HS-5 (cell line): ENCODE data around the gene PCDH20.
"Not testable (repeated sequence)": the region's sequence is repeated elsewhere in the genome, so short reads cannot be mapped to it uniquely, and the experiment has no call there.

ENCODE experiments used
- DNase-seq: peaks from one replicate; pipeline ENCODE4 v3.0.0-alpha.2; 2012; ENCODE audit warnings: low read depth

PCDH20 gene, protein sequence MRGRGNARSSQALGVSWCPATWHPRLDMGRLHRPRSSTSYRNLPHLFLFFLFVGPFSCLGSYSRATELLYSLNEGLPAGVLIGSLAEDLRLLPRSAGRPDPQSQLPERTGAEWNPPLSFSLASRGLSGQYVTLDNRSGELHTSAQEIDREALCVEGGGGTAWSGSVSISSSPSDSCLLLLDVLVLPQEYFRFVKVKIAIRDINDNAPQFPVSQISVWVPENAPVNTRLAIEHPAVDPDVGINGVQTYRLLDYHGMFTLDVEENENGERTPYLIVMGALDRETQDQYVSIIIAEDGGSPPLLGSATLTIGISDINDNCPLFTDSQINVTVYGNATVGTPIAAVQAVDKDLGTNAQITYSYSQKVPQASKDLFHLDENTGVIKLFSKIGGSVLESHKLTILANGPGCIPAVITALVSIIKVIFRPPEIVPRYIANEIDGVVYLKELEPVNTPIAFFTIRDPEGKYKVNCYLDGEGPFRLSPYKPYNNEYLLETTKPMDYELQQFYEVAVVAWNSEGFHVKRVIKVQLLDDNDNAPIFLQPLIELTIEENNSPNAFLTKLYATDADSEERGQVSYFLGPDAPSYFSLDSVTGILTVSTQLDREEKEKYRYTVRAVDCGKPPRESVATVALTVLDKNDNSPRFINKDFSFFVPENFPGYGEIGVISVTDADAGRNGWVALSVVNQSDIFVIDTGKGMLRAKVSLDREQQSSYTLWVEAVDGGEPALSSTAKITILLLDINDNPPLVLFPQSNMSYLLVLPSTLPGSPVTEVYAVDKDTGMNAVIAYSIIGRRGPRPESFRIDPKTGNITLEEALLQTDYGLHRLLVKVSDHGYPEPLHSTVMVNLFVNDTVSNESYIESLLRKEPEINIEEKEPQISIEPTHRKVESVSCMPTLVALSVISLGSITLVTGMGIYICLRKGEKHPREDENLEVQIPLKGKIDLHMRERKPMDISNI

DNA sequence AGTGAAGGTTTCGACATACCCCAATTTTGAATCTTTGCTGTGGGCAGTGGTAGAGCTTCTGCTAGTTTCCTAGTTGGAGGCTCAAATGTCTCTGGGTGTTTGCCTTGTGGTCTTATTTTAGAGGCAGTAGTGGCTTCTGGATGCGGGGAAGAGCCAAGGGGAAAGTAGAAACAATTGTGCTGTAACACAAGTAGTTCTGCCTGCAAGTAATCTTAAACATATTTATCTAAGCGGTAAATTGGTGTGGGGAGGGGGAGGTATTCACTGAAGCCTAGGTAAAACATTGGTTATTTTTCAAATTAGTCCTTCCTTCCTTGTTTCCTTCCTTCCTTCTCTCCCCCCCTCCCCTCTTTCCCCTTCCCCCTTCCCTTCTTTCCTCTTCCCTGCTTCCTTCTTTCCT lies at the start of gene PCDH20:
Gene PCDH20, minus strand, starts transcription at position 101 of the 400 bp plus-strand sequence. CDS start 691 bp downstream, outside the sequence.
- DNase-seq = no peak

GRCh38 chr13:61463024-61463423 lies 47.4 kb upstream of the PCDH20 start:
- DNase-seq = no peak

DNA sequence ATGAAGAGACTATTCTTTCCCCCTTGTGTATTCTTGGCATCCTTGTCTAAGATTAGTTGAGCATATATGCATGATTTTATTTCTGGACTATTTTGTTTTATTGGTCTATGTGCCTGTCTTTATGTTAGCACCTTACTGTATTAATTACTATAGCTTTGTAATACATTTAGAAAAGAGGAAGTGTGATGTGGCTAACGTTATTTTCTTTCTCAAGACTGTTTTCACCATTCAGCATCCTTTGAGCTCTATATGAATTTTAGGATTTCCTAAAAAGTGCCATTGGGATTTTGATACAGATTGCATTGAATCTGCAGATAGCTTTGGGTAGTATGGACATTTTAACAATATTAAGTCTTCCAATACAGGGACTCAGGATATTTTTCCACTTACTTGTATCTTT lies 37.5 kb upstream of the PCDH20 start:
- no peak for DNase-seq

DNA sequence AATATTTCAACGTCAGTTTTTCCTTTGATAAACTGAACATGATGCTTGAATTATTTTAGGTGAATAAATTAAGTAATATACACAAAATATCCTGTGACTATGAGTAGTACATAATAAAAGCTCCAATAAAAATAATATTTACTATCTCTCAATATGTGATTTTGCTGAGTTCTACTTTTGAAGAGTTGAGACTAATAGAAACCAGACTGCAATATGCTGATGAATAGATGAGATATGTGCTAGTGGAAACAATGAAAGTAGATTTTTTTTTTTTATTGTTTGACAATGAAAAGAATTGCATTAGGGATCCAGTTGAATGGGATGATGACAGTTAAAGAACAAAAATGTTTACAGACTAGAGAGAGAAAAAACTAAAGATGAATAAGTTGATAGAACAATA lies 16.4 kb upstream of the PCDH20 start:
- DNase-seq = no peak

DNA sequence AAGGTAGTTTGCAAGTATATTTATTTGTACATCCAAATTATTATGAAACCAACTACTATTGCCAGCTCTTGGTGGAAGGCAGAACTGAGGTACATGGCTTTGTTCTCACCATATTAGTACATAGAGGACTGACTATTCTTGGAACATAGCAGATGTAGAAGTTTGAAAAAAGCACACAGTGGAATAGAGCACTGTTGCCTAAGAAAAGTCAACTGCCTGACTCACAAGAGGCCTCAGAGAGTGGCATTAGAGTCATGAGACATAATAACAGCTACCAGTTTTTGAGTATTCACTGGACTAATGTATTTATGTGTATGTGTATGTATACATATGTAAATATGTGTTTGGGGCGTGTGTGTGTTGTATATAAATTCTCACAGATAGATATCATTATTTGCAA lies 8.3 kb upstream of the PCDH20 start:
- DNase-seq = no peak

DNA sequence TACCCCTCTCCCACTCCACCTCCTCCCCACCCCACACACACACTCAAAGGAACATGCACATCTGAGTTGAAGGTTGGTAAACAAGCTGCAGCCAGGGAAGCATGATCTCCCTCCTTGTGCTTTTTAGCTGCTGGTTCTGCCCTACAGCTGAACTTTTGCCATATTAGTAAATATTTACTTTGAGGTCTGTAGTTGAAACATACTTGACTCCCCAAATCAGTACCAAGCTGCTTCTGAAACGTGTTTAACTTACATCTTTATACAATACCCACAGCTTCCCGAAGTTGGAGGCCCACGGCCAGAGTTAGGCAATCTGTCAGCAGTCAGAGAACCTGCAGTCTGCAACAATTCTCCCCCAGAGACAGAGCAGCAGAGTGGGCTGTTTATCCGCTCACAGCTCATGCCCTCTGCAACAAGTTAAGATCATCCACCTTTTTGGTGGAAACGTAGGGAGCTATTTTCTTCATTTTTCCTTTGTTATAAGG lies 1.5 kb upstream of the PCDH20 start:
- DNase-seq = no peak

- DNase-seq = no peak
These were observed 459 bp downstream of the PCDH20 start for GRCh38 chr13:61415058-61415721.

DNA sequence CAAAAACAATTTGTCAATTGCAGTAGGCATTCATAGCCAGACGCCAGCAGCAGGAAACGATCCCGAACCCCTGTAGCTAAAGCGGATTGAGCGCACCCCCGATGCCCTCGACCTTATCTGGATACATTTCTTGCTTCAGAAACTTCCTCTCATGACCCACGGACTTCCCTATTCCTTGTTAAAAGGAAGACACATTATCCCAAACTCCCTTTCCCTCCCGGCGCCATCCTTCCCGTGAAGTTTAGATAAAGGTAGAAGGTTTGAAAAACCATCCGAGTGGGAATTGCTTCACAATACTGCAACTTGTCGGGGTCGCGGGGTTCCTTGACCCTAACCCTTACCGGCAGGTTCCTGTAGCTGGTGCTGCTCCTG lies 977 bp downstream of the PCDH20 start:
- no peak for DNase-seq

DNA sequence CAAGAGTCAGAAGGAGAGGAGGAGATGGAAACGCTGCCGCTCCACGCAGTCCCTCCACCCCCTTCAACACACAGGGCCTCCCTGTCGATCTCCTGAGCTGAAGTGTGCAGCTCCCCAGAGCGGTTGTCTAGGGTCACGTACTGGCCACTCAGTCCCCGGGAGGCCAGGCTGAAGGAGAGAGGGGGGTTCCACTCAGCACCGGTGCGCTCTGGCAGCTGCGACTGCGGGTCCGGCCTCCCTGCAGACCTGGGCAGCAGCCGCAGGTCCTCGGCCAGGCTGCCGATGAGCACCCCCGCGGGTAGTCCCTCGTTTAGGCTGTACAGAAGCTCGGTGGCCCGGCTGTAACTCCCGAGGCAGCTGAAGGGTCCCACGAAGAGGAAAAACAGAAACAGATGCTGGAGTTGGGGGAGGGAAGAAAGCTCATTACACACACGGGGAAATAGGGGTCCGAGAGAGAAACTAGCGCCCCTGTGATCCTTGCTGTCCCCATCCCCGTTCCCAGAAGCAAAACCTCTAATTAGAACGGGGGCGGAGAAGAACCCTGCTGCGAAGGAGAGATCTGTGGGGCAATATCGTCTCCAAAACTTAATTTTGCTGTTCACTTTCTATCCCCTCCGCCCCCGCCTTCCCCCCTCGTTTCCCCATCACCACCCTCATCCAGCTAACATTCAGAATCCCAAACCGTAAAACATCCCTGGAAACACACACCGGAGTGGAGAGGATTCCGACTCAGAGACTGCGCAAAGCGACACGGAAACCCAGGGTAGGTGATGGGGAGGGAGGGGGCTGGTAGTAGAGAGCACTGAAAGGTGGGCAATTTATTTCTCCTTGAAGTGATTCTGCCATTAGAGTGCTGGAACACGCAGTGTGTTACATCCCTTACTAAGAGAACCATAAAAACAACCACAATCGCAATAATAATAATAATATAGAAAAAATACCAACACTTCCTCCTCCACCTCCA lies 1.8 kb downstream of the PCDH20 start:
- DNase-seq = no peak

DNA sequence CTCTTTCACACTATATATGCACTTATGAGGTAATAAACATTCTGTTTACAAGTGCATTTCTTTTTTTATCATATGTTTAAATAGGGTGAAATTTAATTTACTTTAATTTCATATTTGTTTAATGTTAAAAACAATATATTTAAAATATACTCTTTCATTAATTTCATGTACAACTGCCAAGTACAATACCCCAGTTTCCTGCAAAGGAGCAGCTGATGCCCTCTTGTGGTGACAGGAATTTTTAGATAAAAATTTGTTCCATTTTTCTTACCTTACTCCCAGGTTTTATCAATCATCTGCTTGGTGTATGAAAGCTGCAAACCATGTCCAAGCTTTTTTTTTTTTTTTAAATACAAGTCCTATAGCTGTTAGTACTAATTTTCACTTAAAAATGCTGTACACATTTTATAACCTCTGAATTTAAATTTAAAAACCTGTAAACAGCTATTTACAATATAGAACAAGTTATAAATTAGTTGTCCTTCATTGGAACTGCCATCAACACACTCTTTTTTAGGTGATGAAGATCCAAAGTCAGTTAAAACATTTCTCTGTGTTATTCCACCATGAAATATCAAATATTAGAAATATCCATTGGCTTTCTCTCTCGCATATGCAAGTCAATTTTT lies 4.9 kb downstream of the PCDH20 start:
- no peak for DNase-seq

DNA sequence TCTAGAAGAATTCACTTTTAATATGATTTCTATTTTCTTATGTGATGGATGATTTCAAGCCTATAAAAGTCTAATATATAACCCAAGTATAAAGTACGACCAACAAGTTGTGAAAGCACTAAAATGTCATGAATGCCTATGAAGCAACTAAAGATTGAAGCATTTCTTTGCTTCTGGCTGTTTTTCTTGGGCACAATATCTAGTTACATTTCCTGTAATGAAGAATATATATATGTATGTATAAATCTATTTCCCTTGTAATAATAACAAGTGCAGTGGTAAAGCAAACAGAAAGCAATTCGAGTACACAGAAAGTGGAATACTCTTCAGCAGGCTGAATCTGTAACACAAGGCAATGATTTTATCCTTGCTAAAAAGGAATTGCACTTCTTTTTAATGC lies 5.4 kb downstream of the PCDH20 start:
- DNase-seq = no peak

- no peak for DNase-seq
These were observed 7.1 kb downstream of the PCDH20 start for GRCh38 chr13:61408571-61408970.

DNA sequence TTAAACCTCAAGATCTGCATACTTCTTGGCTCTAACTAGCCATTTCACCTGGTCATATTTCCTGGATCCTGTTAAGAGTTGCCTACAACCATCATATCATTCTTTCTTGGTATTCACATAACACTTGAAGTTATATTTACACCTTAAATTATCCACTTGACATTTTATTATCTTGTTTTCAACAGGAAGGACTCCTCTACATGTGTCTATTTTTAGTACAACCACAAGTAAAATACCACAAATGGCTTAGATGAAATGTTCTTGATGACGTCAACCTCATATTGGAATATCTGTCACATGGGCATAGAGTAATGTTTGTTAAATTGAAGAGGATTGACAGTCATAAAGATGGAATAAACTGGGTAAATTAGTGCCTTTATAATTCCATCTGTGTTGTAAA lies 9.4 kb downstream of the PCDH20 start:
- no peak for DNase-seq

GRCh38 chr13:61396121-61396520 lies 19.5 kb downstream of the PCDH20 start:
- no peak for DNase-seq

GRCh38 chr13:61391426-61391825 lies 24.2 kb downstream of the PCDH20 start:
- DNase-seq = no peak

DNA sequence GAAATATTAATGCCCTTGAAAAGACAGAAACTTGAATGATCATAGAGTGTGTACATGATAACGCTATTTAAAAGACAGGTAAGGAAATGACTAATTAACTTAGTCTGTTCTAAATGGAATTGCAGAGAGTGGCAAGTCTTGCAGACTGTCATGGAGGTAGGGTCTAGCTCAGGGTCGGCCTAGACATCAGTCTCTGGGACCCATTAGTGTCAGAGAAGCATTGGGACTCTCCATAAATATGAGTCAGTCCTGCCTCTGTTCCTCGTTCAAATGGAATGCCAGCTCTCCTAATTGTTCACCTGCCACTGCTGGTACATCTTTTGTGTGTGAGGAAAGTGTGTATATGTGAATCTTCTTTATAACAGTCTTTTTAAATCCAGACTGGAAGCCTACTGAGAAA lies 28.0 kb downstream of the PCDH20 start:
- no peak for DNase-seq

DNA sequence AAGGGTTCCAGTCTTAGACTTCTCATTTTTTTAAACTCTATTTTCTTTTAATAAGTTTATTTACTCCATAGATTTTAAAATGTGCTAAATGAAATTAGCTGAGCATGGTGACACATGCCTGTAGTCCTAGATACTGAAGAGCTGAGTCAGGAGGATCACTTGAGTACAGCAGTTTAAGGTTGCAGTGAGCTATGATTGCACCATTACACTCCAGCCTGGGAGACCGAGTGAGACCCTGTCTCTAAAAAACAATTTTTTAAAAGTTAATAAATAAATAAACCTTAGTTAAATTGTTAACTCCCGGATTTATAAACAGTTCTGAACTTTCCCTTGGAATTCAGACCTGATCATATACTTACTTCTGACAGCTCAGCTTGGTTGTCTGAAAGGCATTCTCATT lies 32.5 kb downstream of the PCDH20 start:
- DNase-seq = no peak

DNA sequence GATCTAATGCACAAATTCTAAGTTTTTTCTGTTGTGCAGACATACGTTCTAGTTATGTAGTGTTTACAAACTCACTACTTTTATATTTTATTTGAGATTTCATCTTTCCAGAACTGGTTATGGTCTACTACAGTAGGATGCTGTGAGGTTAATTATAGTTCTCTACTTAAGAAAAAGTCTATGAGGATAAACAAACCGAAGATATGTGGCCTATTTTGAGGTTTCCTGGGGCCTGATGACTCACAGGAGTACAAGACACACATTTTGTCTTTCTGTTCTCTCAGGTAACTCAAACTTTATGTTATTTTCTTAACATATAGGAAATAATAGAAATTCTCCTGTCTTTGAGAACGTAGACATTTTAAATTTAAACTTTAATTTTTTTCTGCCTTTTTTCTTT lies 45.1 kb downstream of the PCDH20 start:
- no peak for DNase-seq

DNA sequence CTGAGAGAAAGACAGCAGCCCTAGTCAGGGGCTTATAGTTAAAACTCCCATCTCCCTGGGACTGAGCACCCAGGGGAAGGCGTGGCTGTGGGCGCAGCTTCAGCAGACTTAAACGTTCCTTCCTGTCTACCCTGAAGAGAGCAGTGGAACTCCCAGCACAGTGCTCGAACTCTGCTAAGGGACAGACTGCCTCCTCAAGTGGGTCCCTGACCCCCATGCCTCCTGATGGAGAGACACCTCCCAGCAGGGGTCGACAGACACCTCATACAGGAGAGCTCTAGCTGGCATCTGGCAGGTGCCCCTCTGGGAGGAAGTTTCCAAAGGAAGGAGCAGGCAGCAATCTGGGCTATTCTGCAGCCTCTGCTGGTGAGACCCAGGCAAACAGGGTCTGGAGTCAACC lies 51.0 kb downstream of the PCDH20 start:
- not testable (repeated sequence) for DNase-seq

DNA sequence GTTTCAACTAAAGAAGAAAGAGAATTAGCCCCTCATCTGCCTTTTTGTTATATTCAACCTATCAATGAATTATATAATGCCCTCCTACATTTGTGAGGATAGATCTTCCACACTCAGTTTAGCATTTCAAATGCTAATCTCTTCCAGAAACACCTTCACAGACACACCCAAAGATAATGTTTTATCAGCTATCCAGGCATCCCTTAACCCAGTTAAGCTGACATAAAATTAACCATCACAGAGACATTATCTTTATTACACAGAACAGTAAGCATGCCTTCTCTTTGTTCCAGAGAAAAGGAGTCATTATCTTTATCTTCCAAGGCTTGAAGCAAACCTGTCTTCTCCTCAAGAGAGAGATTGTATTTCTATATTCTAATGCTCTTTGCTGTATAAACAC lies 53.1 kb downstream of the PCDH20 start:
- DNase-seq = no peak
